Activated T-cell treated with anti-CD3 and anti-CD28 coated beads, Interleukin-2, amount 50 U/mL, for 1 hour (primary cell): Measurements from ENCODE around the gene CLEC2A.
"Not testable (repeated sequence)": the region's sequence is repeated elsewhere in the genome, so short reads cannot be mapped to it uniquely, and the experiment has no call there.

Experiments
- DNase-seq: peaks from one replicate; pipeline ENCODE4 v3.0.0-alpha.2; 2020

The CLEC2A gene

GRCh38 chr12:9932270-9932669, at the start of gene CLEC2A:
Gene CLEC2A (minus strand): TSS chr12:9932370. CDS start chr12:9932329, 41 bp downstream.
- DNase-seq: no peak

- no peak for DNase-seq
These were observed 48.0 kb upstream of the CLEC2A start for GRCh38 chr12:9980126-9980525.

GRCh38 chr12:9977916-9978315, 45.7 kb upstream of the CLEC2A start:
- no peak for DNase-seq

GRCh38 chr12:9976626-9977025, 44.5 kb upstream of the CLEC2A start:
- not testable (repeated sequence) for DNase-seq

GRCh38 chr12:9975614-9976013, 43.4 kb upstream of the CLEC2A start:
- no peak for DNase-seq

GRCh38 chr12:9974731-9975130, 42.6 kb upstream of the CLEC2A start:
- DNase-seq: not testable (repeated sequence)

- no peak for DNase-seq
These were observed 41.8 kb upstream of the CLEC2A start for GRCh38 chr12:9973949-9974348.

- DNase-seq: no peak
These were observed 39.0 kb upstream of the CLEC2A start, which contains the start of gene CLEC12A for GRCh38 chr12:9971181-9971580. Gene CLEC12A (plus strand): TSS chr12:9971409. CDS start chr12:9971597, 188 bp downstream.

- no peak for DNase-seq
These were observed 37.5 kb upstream of the CLEC2A start for GRCh38 chr12:9969673-9970072.

GRCh38 chr12:9961901-9962300, 29.7 kb upstream of the CLEC2A start:
- no peak for DNase-seq

- DNase-seq: no peak
These were observed 28.9 kb upstream of the CLEC2A start for GRCh38 chr12:9961106-9961505.

GRCh38 chr12:9960590-9960989, 28.4 kb upstream of the CLEC2A start:
- no peak for DNase-seq

GRCh38 chr12:9957834-9958233, 25.7 kb upstream of the CLEC2A start:
- no peak for DNase-seq

GRCh38 chr12:9952954-9953729, 21.0 kb upstream of the CLEC2A start:
- DNase-seq: not testable (repeated sequence)

GRCh38 chr12:9951026-9951675, 19.0 kb upstream of the CLEC2A start:
- DNase-seq: peak; percentile 24

- DNase-seq: no peak
These were observed 16.6 kb upstream of the CLEC2A start for GRCh38 chr12:9948606-9949296.

- DNase-seq: no peak
These were observed 15.5 kb upstream of the CLEC2A start for GRCh38 chr12:9947674-9948073.

GRCh38 chr12:9944391-9944790, 12.2 kb upstream of the CLEC2A start:
- no peak for DNase-seq

- peak; percentile 23 for DNase-seq
These were observed 11.1 kb upstream of the CLEC2A start for GRCh38 chr12:9943240-9943639.

- DNase-seq: no peak
These were observed 9.7 kb upstream of the CLEC2A start for GRCh38 chr12:9941838-9942237.

GRCh38 chr12:9940375-9940774, 8.2 kb upstream of the CLEC2A start:
- DNase-seq: no peak

GRCh38 chr12:9936591-9936990, 4.4 kb upstream of the CLEC2A start:
- no peak for DNase-seq

- no peak for DNase-seq
These were observed 2.9 kb upstream of the CLEC2A start for GRCh38 chr12:9935026-9935425.

- no peak for DNase-seq
These were observed 1.8 kb upstream of the CLEC2A start for GRCh38 chr12:9933958-9934357.
